OCI-LY1 (cell line): ENCODE data around the gene CARMIL1.

Experiments used
- H2AFZ ChIP-seq: fragments of 200-600 bp; sonication (generic), shearing (Covaris generic); 2 replicates; pipeline ENCODE4 v1.6.0; 2014; ENCODE audit warnings: antibody characterized with exemption, mild to moderate bottlenecking, low read length
- H3F3A ChIP-seq: fragments of 200-600 bp; sonication (generic), shearing (Covaris generic); 2 replicates; pipeline ENCODE4 v1.6.0; 2014; ENCODE audit warnings: mild to moderate bottlenecking, antibody characterized with exemption, low read length, moderate library complexity; ENCODE audit not compliant: insufficient read depth
- H3K27ac ChIP-seq: fragments of 200-600 bp; sonication (generic); 2 replicates; pipeline ENCODE4 v1.5.1; 2014; ENCODE audit warnings: low read length, mixed run types, mild to moderate bottlenecking, low read depth; ENCODE audit not compliant: poor library complexity, severe bottlenecking
- H3K27me3 ChIP-seq: fragments of 200-600 bp; sonication (generic); 2 replicates; pipeline ENCODE4 v1.6.0; 2014; ENCODE audit warnings: antibody characterized with exemption, mild to moderate bottlenecking, low read length, moderate library complexity; ENCODE audit not compliant: insufficient read depth
- H3K36me3 ChIP-seq: fragments of 200-600 bp; sonication (generic); 2 replicates; pipeline ENCODE4 v1.6.1; 2014; ENCODE audit warnings: mild to moderate bottlenecking, antibody characterized with exemption, low read length, moderate library complexity, mixed read lengths; ENCODE audit not compliant: insufficient read depth
- H3K4me1 ChIP-seq: fragments of 200-600 bp; sonication (generic); 2 replicates; pipeline ENCODE4 v1.5.1; 2014; ENCODE audit warnings: mild to moderate bottlenecking, low read length, moderate library complexity; ENCODE audit not compliant: insufficient read depth, severe bottlenecking
- H3K4me2 ChIP-seq: fragments of 200-600 bp; sonication (generic), shearing (Covaris generic); 2 replicates; pipeline ENCODE4 v1.6.1; 2014; ENCODE audit warnings: low read length
- H3K4me3 ChIP-seq: fragments of 200-600 bp; sonication (generic); 2 replicates; pipeline ENCODE4 v1.5.1; 2014; ENCODE audit warnings: low read length, low read depth, mild to moderate bottlenecking, mixed read lengths; ENCODE audit not compliant: poor library complexity, severe bottlenecking
- H3K79me2 ChIP-seq: fragments of 200-600 bp; shearing (Covaris generic); 2 replicates; pipeline ENCODE4 v1.6.1; 2016; ENCODE audit warnings: mixed run types, low read length, mixed read lengths; ENCODE audit not compliant: insufficient read depth
- H3K9ac ChIP-seq: fragments of 200-600 bp; sonication (generic), shearing (Covaris generic); 2 replicates; pipeline ENCODE4 v1.6.1; 2014; ENCODE audit warnings: mild to moderate bottlenecking, low read length, mixed read lengths
- H3K9me2 ChIP-seq: fragments of 200-600 bp; sonication (generic), shearing (Covaris generic); 2 replicates; pipeline ENCODE4 v1.6.1; 2014; ENCODE audit warnings: low read depth, mild to moderate bottlenecking, low read length, mixed read lengths
- H3K9me3 ChIP-seq: fragments of 200-600 bp; shearing (Covaris generic); 2 replicates; pipeline ENCODE4 v1.6.1; 2014; ENCODE audit warnings: low read length, mixed read lengths
- H4K20me1 ChIP-seq: fragments of 200-600 bp; sonication (generic), shearing (Covaris generic); 2 replicates; pipeline ENCODE4 v1.6.0; 2016; ENCODE audit warnings: mild to moderate bottlenecking, low read length; ENCODE audit not compliant: insufficient read depth
- CTCF ChIP-seq: fragments of 200-600 bp; sonication (generic), shearing (Covaris generic); IDR thresholded peaks from 2 replicates; pipeline ENCODE4 v1.5.1; 2017; ENCODE audit warnings: mild to moderate bottlenecking, antibody characterized with exemption, low read length, moderate library complexity, mixed read lengths
- EZH2 ChIP-seq: fragments of 200-600 bp; sonication (generic), shearing (Covaris generic); IDR thresholded peaks from 2 replicates; pipeline ENCODE4 v1.8.0; 2017; ENCODE audit warnings: borderline replicate concordance, mixed run types, mild to moderate bottlenecking, antibody characterized with exemption, low read length, moderate library complexity, mixed read lengths

The CARMIL1 gene

GRCh38 chr6:25239498-25239897, 39.7 kb upstream of the CARMIL1 start:
- Histone ChIP-seq H3K36me3 (no peaks in the 10 kb centered on the region), H2AFZ (no peak overlapping the region), H3K27me3 (no peaks in the 10 kb centered on the region; the same call in 1 of the 2 replicates), H3K4me1 (no peaks in the 10 kb centered on the region), H3K79me2 (no peaks in the 10 kb centered on the region), H3F3A (no peaks in the 10 kb centered on the region), H4K20me1 (no peaks in the 10 kb centered on the region), H3K9me3 (no peaks in the 10 kb centered on the region), H3K27ac (no peak overlapping the region), H3K4me3 (no peak overlapping the region), H3K9me2 (no peaks in the 10 kb centered on the region), H3K9ac (no peak overlapping the region), H3K4me2 (no peak overlapping the region)
- TF ChIP-seq CTCF (no peak), EZH2 (no peak)

- H3K4me3 ChIP-seq, result no peak overlapping the region
- H3K36me3 ChIP-seq, result no peaks in the 10 kb centered on the region
- H3K27me3 ChIP-seq, result no peaks in the 10 kb centered on the region
- no peaks in the 10 kb centered on the region for H3K79me2 ChIP-seq
- no peaks in the 10 kb centered on the region for H4K20me1 ChIP-seq
- no peak overlapping the region for H2AFZ ChIP-seq
- H3K4me2 ChIP-seq, result no peak overlapping the region
- no peak overlapping the region for H3K27ac ChIP-seq
- TF ChIP-seq EZH2 (no peak), CTCF (no peak)
- no peaks in the 10 kb centered on the region for H3K9me2 ChIP-seq
- no peak overlapping the region for H3K9ac ChIP-seq
- H3K9me3 ChIP-seq, result no peaks in the 10 kb centered on the region
- no peaks in the 10 kb centered on the region for H3F3A ChIP-seq
- no peaks in the 10 kb centered on the region for H3K4me1 ChIP-seq
These were observed 36.6 kb upstream of the CARMIL1 start for GRCh38 chr6:25242567-25242966.

- Histone ChIP-seq H3K9me2 (no peaks in the 10 kb centered on the region), H2AFZ (no peak overlapping the region), H3K4me2 (no peak overlapping the region), H3K27ac (no peak overlapping the region), H3K9ac (no peak overlapping the region), H3K36me3 (no peaks in the 10 kb centered on the region), H4K20me1 (no peaks in the 10 kb centered on the region), H3F3A (no peaks in the 10 kb centered on the region), H3K79me2 (no peaks in the 10 kb centered on the region), H3K27me3 (no peaks in the 10 kb centered on the region), H3K4me1 (no peaks in the 10 kb centered on the region), H3K4me3 (no peak overlapping the region), H3K9me3 (no peaks in the 10 kb centered on the region)
- no peak for TF ChIP-seq EZH2
- TF ChIP-seq CTCF, result no peak
These were observed 34.3 kb upstream of the CARMIL1 start for GRCh38 chr6:25244865-25245264.
